ENCODE data around the gene SUMO4. TPM values are rescaled to one million over a fixed set of nuclear protein-coding genes. Genes with fewer than 3 reads are reported as not detected.

Gene SUMO4
- total RNA-seq, 3 donors from 2014 or later (not counting 1 experiment from before 2014, with no cell fraction given): 3.4 to 5.3 (median 4.8) TPM

DNA sequence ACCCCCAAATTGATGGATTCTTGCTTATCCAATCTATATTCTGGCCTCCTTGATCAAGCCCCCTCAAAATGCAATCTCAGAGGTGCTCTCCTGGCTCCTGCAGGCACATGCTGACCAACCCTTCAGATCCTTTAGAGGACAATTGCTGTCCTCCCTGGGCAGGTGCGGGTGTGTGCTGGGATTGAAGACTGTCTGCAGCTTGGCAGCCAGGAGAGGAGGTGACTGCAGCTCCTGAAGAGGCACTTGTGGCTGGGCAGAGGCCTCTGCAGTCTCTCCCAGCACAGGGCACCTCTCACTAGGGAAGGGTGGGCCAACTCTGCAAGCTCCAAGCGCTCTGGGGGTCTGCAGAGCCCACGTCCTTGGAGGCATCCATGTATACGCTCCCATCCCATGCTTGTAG lies 28.5 kb downstream of the SUMO4 start:
- TF ChIP-seq, protein P1, sequence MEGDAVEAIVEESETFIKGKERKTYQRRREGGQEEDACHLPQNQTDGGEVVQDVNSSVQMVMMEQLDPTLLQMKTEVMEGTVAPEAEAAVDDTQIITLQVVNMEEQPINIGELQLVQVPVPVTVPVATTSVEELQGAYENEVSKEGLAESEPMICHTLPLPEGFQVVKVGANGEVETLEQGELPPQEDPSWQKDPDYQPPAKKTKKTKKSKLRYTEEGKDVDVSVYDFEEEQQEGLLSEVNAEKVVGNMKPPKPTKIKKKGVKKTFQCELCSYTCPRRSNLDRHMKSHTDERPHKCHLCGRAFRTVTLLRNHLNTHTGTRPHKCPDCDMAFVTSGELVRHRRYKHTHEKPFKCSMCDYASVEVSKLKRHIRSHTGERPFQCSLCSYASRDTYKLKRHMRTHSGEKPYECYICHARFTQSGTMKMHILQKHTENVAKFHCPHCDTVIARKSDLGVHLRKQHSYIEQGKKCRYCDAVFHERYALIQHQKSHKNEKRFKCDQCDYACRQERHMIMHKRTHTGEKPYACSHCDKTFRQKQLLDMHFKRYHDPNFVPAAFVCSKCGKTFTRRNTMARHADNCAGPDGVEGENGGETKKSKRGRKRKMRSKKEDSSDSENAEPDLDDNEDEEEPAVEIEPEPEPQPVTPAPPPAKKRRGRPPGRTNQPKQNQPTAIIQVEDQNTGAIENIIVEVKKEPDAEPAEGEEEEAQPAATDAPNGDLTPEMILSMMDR (IDR thresholded peaks at IDR 0.05): no peak
- no peaks in the 10 kb centered on the region for H3K27me3 ChIP-seq (ENCODE audit: control insufficient read depth, insufficient read depth, low read length)
- Mint-ChIP-seq H3K27me3 (ENCODE audit: low read depth in 2 of 2) (peaks cover 0 to 2% of the 10 kb centered on the region in 2 donors), H3K4me1 (peaks cover 0 to 5% of the 10 kb centered on the region in 2 donors), H3K9me3 (no peaks in the 10 kb centered on the region), H3K27ac (no peak overlapping the region), H3K4me3 (no peak overlapping the region), H3K36me3 (no peaks in the 10 kb centered on the region)
- peaks cover 4% of the 10 kb centered on the region for H3K4me1 ChIP-seq (ENCODE audit: control insufficient read depth, insufficient read depth, low read length)
- no peak for DNase-seq
- H3K36me3 ChIP-seq (ENCODE audit: control insufficient read depth, insufficient read depth, low read length): no peaks in the 10 kb centered on the region
- intact Hi-C loops (cut with micrococcal nuclease): no loop called here
- no peak overlapping the region for H3K27ac ChIP-seq (ENCODE audit: low read length)
- H3K4me3 ChIP-seq (ENCODE audit: low read length): no peak overlapping the region
- WGBS (ENCODE audit: insufficient coverage): 86% methylated on average over 4 of the region's 4 CpGs
- no peak for ATAC-seq
- H3K9me3 ChIP-seq (ENCODE audit: control insufficient read depth, insufficient read depth, low read length): no peaks in the 10 kb centered on the region

DNA sequence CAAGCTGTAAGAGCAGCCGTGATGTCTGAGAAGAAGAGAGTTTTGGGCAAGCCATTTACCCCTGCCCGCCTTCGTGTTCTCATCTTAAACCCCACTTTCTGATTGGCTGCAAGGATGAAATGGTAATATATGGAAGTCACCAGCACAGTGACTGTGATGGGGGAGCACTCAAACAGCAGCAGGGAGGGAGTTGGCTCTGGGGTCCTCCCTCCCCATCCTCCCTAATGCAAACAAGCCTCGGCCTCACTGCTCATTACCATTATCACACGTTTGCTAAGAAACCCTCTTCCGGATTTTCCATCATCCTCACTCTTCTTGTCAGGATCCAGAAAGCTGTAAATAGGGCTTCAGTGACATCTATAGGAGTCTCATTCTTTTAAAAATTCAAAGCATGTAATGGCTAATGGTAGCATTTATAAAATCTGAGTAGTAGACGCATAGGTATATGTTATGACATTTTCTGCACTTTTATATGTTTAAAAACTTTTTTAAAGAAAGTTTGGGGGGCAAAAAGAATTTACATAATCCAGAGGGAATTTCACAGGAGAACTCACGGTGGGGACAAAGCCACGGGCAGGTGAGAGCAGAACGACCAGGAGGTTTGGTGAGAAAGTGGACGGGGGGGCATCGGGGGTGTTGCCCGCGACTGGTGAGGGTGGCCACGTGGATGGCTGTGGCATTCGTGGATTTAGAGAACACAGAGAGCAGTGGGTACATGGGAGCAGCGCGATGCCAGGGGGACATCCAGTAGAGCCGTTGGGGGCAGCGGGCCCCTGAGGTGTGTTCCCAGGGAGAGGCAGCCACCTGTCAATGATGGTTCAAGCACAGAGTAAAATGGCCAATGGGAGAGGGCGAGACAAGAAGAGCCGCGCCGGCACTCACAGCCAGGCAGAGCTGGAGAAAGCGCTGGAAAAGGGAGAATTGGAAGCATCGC lies 29.6 kb downstream of the SUMO4 start:
- TF ChIP-seq, protein P1 (IDR thresholded peaks at IDR 0.05): no peak
- H3K36me3 Mint-ChIP-seq: no peaks in the 10 kb centered on the region
- H3K4me3 ChIP-seq (ENCODE audit: low read length): no peak overlapping the region
- H3K4me3 Mint-ChIP-seq: no peak overlapping the region
- 95% methylated on average over 26 of the region's 26 CpGs for WGBS (ENCODE audit: insufficient coverage)
- ATAC-seq: no peak
- no peaks in the 10 kb centered on the region for H3K27me3 ChIP-seq (ENCODE audit: control insufficient read depth, insufficient read depth, low read length)
- H3K27ac Mint-ChIP-seq: no peak overlapping the region
- no peaks in the 10 kb centered on the region for H3K9me3 Mint-ChIP-seq
- no peaks in the 10 kb centered on the region for H3K36me3 ChIP-seq (ENCODE audit: control insufficient read depth, insufficient read depth, low read length)
- H3K4me1 ChIP-seq (ENCODE audit: control insufficient read depth, insufficient read depth, low read length): peaks cover 4% of the 10 kb centered on the region
- peaks cover 0 to 2% of the 10 kb centered on the region in 2 donors for H3K27me3 Mint-ChIP-seq (ENCODE audit: low read depth in 2 of 2)
- DNase-seq: no peak
- peaks cover 0 to 5% of the 10 kb centered on the region in 2 donors for H3K4me1 Mint-ChIP-seq
- intact Hi-C loops (cut with micrococcal nuclease): loop anchor here (5.0 kb wide), 1 partner anchor 867 kb away; no protein-coding TSS in a partner anchor
- no peak overlapping the region for H3K27ac ChIP-seq (ENCODE audit: low read length)
- H3K9me3 ChIP-seq (ENCODE audit: control insufficient read depth, insufficient read depth, low read length): no peaks in the 10 kb centered on the region

DNA sequence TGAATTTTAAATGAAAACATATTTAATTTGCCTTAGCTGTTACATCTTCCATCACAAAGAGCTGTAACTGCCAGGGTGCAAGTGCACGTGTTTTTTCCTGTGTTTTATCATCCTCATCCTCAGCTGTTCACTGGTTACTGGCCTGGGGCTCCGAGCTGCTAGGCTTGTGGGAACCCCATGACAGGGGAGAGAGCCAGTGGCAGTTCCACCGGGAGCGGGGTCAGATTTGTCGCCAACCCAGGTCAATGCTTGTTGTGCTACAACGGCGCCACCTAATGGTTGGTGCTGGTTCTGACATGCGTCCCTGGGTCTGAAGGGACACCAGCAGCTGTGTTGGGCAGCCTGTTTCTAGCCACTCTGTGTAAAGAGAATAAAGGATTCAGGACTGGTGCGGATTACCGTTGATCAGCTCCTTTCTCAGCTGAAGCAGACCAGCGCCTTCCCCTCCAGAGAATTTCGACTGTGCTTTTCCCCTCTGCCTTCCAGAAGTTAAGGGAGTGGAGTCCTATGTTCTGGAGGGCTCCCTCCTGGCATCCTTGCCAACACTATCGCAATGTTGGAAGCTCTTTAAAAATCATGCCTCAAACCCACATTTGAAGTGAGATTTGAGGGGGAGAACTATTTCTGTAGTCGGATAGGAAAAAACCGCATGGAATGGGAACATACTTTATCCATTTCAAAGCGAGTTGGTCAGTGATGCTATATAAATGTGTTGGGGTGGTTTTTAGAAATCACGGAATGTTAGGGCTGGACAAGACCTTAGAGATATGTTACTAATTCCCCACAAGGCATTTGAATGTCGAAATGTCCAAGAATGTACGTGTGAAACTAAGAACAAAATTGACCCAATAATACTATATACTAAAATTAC lies 32.1 kb downstream of the SUMO4 start:
- Histone ChIP-seq H3K27me3 (ENCODE audit: control insufficient read depth, insufficient read depth, low read length) (no peaks in the 10 kb centered on the region), H3K9me3 (ENCODE audit: control insufficient read depth, insufficient read depth, low read length) (no peaks in the 10 kb centered on the region), H3K4me1 (ENCODE audit: control insufficient read depth, insufficient read depth, low read length) (peaks cover 4% of the 10 kb centered on the region), H3K36me3 (ENCODE audit: control insufficient read depth, insufficient read depth, low read length) (no peaks in the 10 kb centered on the region), H3K27ac (ENCODE audit: low read length) (no peak overlapping the region), H3K4me3 (ENCODE audit: low read length) (no peak overlapping the region)
- ATAC-seq: peak; percentile 83 to 98 (median 95)
- peaks cover 0 to 7% of the 10 kb centered on the region in 2 donors for H3K4me1 Mint-ChIP-seq
- TF ChIP-seq, protein P1 (IDR thresholded peaks at IDR 0.05): peak; percentile 95
- H3K9me3 Mint-ChIP-seq: no peaks in the 10 kb centered on the region
- WGBS (ENCODE audit: insufficient coverage): 28% methylated on average over 16 of the region's 19 CpGs
- H3K4me3 Mint-ChIP-seq: no peak overlapping the region
- intact Hi-C loops (cut with micrococcal nuclease): loop anchor here (1.0 to 5.0 kb wide), 4 partner anchors 241 to 870 kb away; no protein-coding TSS in a partner anchor
- peak; percentile 82 to 92 for DNase-seq
- no peak overlapping the region for H3K27ac Mint-ChIP-seq
- no peaks in the 10 kb centered on the region for H3K36me3 Mint-ChIP-seq
- no peaks in the 10 kb centered on the region for H3K27me3 Mint-ChIP-seq (ENCODE audit: low read depth in 2 of 2)

All from natural killer cell (primary cell).